Progenitor cell of endocrine pancreas (in vitro differentiated cells): ENCODE data around the gene SLC13A4. TPM values are rescaled to one million over a fixed set of nuclear protein-coding genes. Genes with fewer than 3 reads are reported as not detected.
"Not testable (repeated sequence)": the region's sequence is repeated elsewhere in the genome, so short reads cannot be mapped to it uniquely, and the experiment has no call there.

Source experiments
- DNase-seq: peaks from one replicate; pipeline ENCODE4 v3.0.0; 2021; ENCODE audit warnings: low spot score; ENCODE audit not compliant: unreplicated experiment
- H3K27ac Mint-ChIP-seq: 2 replicates; pipeline ENCODE4 v1.8.0; 2021; ENCODE audit warnings: mild to moderate bottlenecking, moderate library complexity, mixed read lengths
- H3K27me3 Mint-ChIP-seq: 2 replicates; pipeline ENCODE4 v1.8.0; 2021; ENCODE audit warnings: mixed read lengths
- H3K36me3 Mint-ChIP-seq: 2 replicates; pipeline ENCODE4 v1.8.0; 2022; ENCODE audit warnings: mixed read lengths; ENCODE audit not compliant: insufficient read depth
- H3K4me1 Mint-ChIP-seq: 2 replicates; pipeline ENCODE4 v1.8.0; 2021; ENCODE audit warnings: low read depth, mixed read lengths
- H3K4me3 Mint-ChIP-seq: 2 replicates; pipeline ENCODE4 v1.8.0; 2021; ENCODE audit warnings: low read depth, mild to moderate bottlenecking, moderate library complexity, mixed read lengths
- H3K9me3 Mint-ChIP-seq: 2 replicates; pipeline ENCODE4 v1.8.0; 2021; ENCODE audit warnings: low read depth, mixed read lengths
- CTCF ChIP-seq: fragments of 200-600 bp; sonication (generic); IDR thresholded peaks from one replicate; pipeline ENCODE4 v1.5.0; 2021; ENCODE audit warnings: antibody characterized with exemption, mild to moderate bottlenecking; ENCODE audit not compliant: unreplicated experiment
- total RNA-seq: library from RNA; stranded (reverse); gene quantifications from 2 replicates; pipeline ENCODE4 v1.2.1, GENCODE V29; 2021

SLC13A4 gene
- total RNA-seq, 1 donor from 2014 or later = 0.22 TPM

GRCh38 chr7:135742371-135742770 is 14.4 kb upstream of the SLC13A4 start:
- no peaks in the 10 kb centered on the region for H3K9me3 Mint-ChIP-seq
- TF ChIP-seq CTCF = no peak
- no peak for DNase-seq
- H3K4me3 Mint-ChIP-seq = no peak overlapping the region
- H3K27ac Mint-ChIP-seq = no peak overlapping the region
- no peaks in the 10 kb centered on the region for H3K36me3 Mint-ChIP-seq
- H3K27me3 Mint-ChIP-seq = no peaks in the 10 kb centered on the region
- H3K4me1 Mint-ChIP-seq = peaks cover 4% of the 10 kb centered on the region

GRCh38 chr7:135741905-135742304 is 13.9 kb upstream of the SLC13A4 start:
- peaks cover 4% of the 10 kb centered on the region for H3K4me1 Mint-ChIP-seq
- no peak overlapping the region for H3K27ac Mint-ChIP-seq
- TF ChIP-seq CTCF = no peak
- no peaks in the 10 kb centered on the region for H3K27me3 Mint-ChIP-seq
- no peaks in the 10 kb centered on the region for H3K9me3 Mint-ChIP-seq
- DNase-seq = no peak
- H3K4me3 Mint-ChIP-seq = no peak overlapping the region
- H3K36me3 Mint-ChIP-seq = no peaks in the 10 kb centered on the region

GRCh38 chr7:135740889-135741288 is 12.9 kb upstream of the SLC13A4 start:
- H3K9me3 Mint-ChIP-seq = no peaks in the 10 kb centered on the region
- H3K36me3 Mint-ChIP-seq = no peaks in the 10 kb centered on the region
- no peaks in the 10 kb centered on the region for H3K27me3 Mint-ChIP-seq
- no peak overlapping the region for H3K4me3 Mint-ChIP-seq
- no peak for DNase-seq
- H3K27ac Mint-ChIP-seq = no peak overlapping the region
- TF ChIP-seq CTCF = no peak
- H3K4me1 Mint-ChIP-seq = peaks cover 4% of the 10 kb centered on the region

- not testable (repeated sequence) for H3K27me3 Mint-ChIP-seq, H3K4me1 Mint-ChIP-seq, H3K9me3 Mint-ChIP-seq, H3K27ac Mint-ChIP-seq, DNase-seq, H3K36me3 Mint-ChIP-seq, H3K4me3 Mint-ChIP-seq
Measured at GRCh38 chr7:135737306-135737647, 9.3 kb upstream of the SLC13A4 start.

GRCh38 chr7:135736586-135737305 is 8.8 kb upstream of the SLC13A4 start:
- H3K4me1 Mint-ChIP-seq = no peaks in the 10 kb centered on the region
- no peak overlapping the region for H3K4me3 Mint-ChIP-seq
- H3K36me3 Mint-ChIP-seq = no peaks in the 10 kb centered on the region
- TF ChIP-seq CTCF = no peak
- no peaks in the 10 kb centered on the region for H3K9me3 Mint-ChIP-seq
- DNase-seq = no peak
- H3K27me3 Mint-ChIP-seq = peaks cover 3% of the 10 kb centered on the region
- H3K27ac Mint-ChIP-seq = no peak overlapping the region

GRCh38 chr7:135734343-135734689 is 6.3 kb upstream of the SLC13A4 start:
- Mint-ChIP-seq H3K36me3 (no peaks in the 10 kb centered on the region), H3K4me3 (no peak overlapping the region), H3K4me1 (no peaks in the 10 kb centered on the region), H3K27ac (no peak overlapping the region), H3K27me3 (peaks cover 10% of the 10 kb centered on the region), H3K9me3 (no peaks in the 10 kb centered on the region)
- DNase-seq = no peak
- no peak for TF ChIP-seq CTCF
